Endothelial cell of umbilical vein (primary cell): Measurements from ENCODE around the gene SENP5. TPM values are rescaled to one million over a fixed set of nuclear protein-coding genes. Genes with fewer than 3 reads are reported as not detected.

Experiments
- Bru-seq: library from RNA; stranded (reverse); fragments of 400-500 nt; gene quantifications from one replicate; lab custom pipeline; 2021; lab: Mats Ljungman, UMichigan
- BruChase-seq, 2 experiments: library from RNA; stranded (reverse); fragments of 400-500 nt; gene quantifications; one replicate each; lab custom pipeline; 2021; lab: Mats Ljungman, UMichigan
- BruUV-seq: library from RNA; stranded (reverse); fragments of 400-500 nt; replicated peaks from 2 replicates; lab custom pipeline; 2021; lab: Mats Ljungman, UMichigan
- CTCF ChIA-PET: fragments of 300-600, 350-600 bp; sonication (Branson Sonifier 250); formaldehyde crosslinking; loops from one replicate; lab custom pipeline; 2021; ENCODE audit warnings: antibody characterized with exemption, inconsistent platforms; lab: Charles Lee
- POLR2A ChIA-PET: fragments of 300-600, 350-600 bp; sonication (Branson Sonifier 250); formaldehyde crosslinking; loops from one replicate; lab custom pipeline; 2021; ENCODE audit warnings: antibody characterized with exemption, inconsistent platforms; lab: Charles Lee
- DNase-seq: peaks from one replicate; pipeline ENCODE4 v3.0.0-alpha.2; 2011; ENCODE audit warnings: low read depth, low spot score
- FAIRE-seq: peaks from 2 replicates; lab custom pipeline; 2011; peaks lifted over from hg19 to GRCh38; lab: Jason Lieb, UNC
- H2AFZ ChIP-seq: 2 replicates; pipeline ENCODE4 v1.6.0; 2012; ENCODE audit warnings: low read depth, low read length, control low read depth, inconsistent platforms
- H3K27ac ChIP-seq: 2 replicates; pipeline ENCODE4 v1.5.1; 2011; ENCODE audit warnings: low read depth, mild to moderate bottlenecking, control low read depth, low read length, moderate library complexity; ENCODE audit not compliant: insufficient read depth
- H3K27me3 ChIP-seq, 2 experiments: 2 replicates each; pipeline versions ENCODE4 v1.6.0 to v1.6.1; 2011; ENCODE audit warnings: low read length in 2 of 2, mixed read lengths in 1 of 2; ENCODE audit not compliant: control insufficient read depth in 2 of 2, insufficient read depth in 2 of 2
- H3K36me3 ChIP-seq, 2 experiments: 2 replicates in 1 of 2; 3 replicates in 1 of 2; pipeline ENCODE4 v1.5.1; 2011; ENCODE audit warnings: low read length in 2 of 2, mild to moderate bottlenecking in 1 of 2, moderate library complexity in 1 of 2; ENCODE audit not compliant: control insufficient read depth in 2 of 2, insufficient read depth in 2 of 2; ENCODE audit errors: extremely low read depth in 1 of 2
- H3K4me1 ChIP-seq: 3 replicates; pipeline ENCODE4 v1.5.1; 2011; ENCODE audit warnings: mild to moderate bottlenecking, low read length; ENCODE audit not compliant: control insufficient read depth, insufficient read depth; ENCODE audit errors: extremely low read depth
- H3K4me2 ChIP-seq: 2 replicates; pipeline ENCODE4 v1.6.1; 2011; ENCODE audit warnings: low read length, control low read depth, mixed read lengths; ENCODE audit not compliant: insufficient read depth
- H3K4me3 ChIP-seq, 3 experiments: fragments of 200-600 bp in 1 of 3; sonication (generic), shearing (Covaris generic) in 1 of 3; replicated peaks in 1 of 3; 2 replicates each; pipeline ENCODE4 v1.5.1; 2011 to 2016; ENCODE audit warnings: control low read depth in 3 of 3, low read length in 3 of 3, mild to moderate bottlenecking in 2 of 3, inconsistent platforms in 1 of 3, low read depth in 1 of 3, moderate library complexity in 1 of 3; ENCODE audit not compliant: insufficient read depth in 1 of 3
- H3K79me2 ChIP-seq: 2 replicates; pipeline ENCODE4 v1.6.0; 2012; ENCODE audit warnings: low read length, inconsistent platforms; ENCODE audit not compliant: control insufficient read depth, insufficient read depth
- H3K9ac ChIP-seq: replicated peaks from 2 replicates; pipeline ENCODE3; 2011; ENCODE audit warnings: low read length, control low read depth; ENCODE audit not compliant: insufficient read depth; ENCODE audit errors: extremely low read depth
- H3K9me1 ChIP-seq: replicated peaks from 3 replicates; pipeline ENCODE4 v1.6.0; 2011; ENCODE audit warnings: mild to moderate bottlenecking, low read length; ENCODE audit not compliant: control insufficient read depth, insufficient read depth; ENCODE audit errors: extremely low read depth
- H3K9me3 ChIP-seq: replicated peaks from 2 replicates; pipeline ENCODE4 v1.5.1; 2012; ENCODE audit warnings: low read length, inconsistent platforms; ENCODE audit not compliant: control insufficient read depth, insufficient read depth
- H4K20me1 ChIP-seq: replicated peaks from 2 replicates; pipeline ENCODE3; 2011; ENCODE audit warnings: mild to moderate bottlenecking, low read length; ENCODE audit not compliant: control insufficient read depth, insufficient read depth; ENCODE audit errors: extremely low read depth
- GATA2 ChIP-seq: IDR thresholded peaks from 2 replicates; pipeline ENCODE4 v1.7.0; 2011; ENCODE audit warnings: low read depth, mild to moderate bottlenecking, moderate library complexity, mixed read lengths, low read length; ENCODE audit not compliant: insufficient read length, insufficient read depth
- POLR2A ChIP-seq: IDR thresholded peaks from 2 replicates; pipeline ENCODE4 v1.6.1; 2012; ENCODE audit warnings: low read depth, mild to moderate bottlenecking, control low read depth, low read length
- POLR2AphosphoS5 ChIP-seq: IDR thresholded peaks from 2 replicates; pipeline ENCODE4 v1.6.1; 2012; ENCODE audit warnings: low read depth, mild to moderate bottlenecking, control low read depth, low read length, moderate library complexity; ENCODE audit not compliant: insufficient read depth
- dilution Hi-C: fragments of 300-500 bp; cut with MboI; formaldehyde crosslinking; loops from one replicate; pipeline ENCODE4 v1.15.0; 2019; ENCODE audit warnings: low sequenced_read_pairs; ENCODE audit not compliant: extremely low pct_ligation_motif_present
- intact Hi-C: fragments of 100-400 bp; cut with micrococcal nuclease; formaldehyde crosslinking; loops from one replicate; pipeline ENCODE4 v1.10.0; 2022
- long read RNA-seq: library from polyadenylated mRNA; stranded (forward); transcript quantifications from one replicate; pipeline ENCODE4 v2.0.0, GENCODE V29; 2021
- polyA minus RNA-seq, 3 experiments: library from RNA; depleted of rRNA, polyadenylated mRNA; stranded (reverse); fragments of >200 nt; gene quantifications; 1 replicate in 1 of 3; 2 replicates in 2 of 3; pipeline ENCODE4 v1.2.3, GENCODE V29; 2011
- polyA plus RNA-seq, 4 experiments: library from polyadenylated mRNA; depleted of rRNA in 3 of 4; stranded (reverse) in 3 of 4; unstranded in 1 of 4; fragments of >200 nt; gene quantifications; 2 replicates each; pipeline versions ENCODE4 v1.2.1 to v1.2.3, GENCODE V29; 2011 to 2012; ENCODE audit warnings: missing spikeins in 1 of 4
- total RNA-seq: library from RNA; stranded (reverse); gene quantifications from 2 replicates; pipeline ENCODE4 v1.2.3, GENCODE V29; 2021

SENP5 gene, protein sequence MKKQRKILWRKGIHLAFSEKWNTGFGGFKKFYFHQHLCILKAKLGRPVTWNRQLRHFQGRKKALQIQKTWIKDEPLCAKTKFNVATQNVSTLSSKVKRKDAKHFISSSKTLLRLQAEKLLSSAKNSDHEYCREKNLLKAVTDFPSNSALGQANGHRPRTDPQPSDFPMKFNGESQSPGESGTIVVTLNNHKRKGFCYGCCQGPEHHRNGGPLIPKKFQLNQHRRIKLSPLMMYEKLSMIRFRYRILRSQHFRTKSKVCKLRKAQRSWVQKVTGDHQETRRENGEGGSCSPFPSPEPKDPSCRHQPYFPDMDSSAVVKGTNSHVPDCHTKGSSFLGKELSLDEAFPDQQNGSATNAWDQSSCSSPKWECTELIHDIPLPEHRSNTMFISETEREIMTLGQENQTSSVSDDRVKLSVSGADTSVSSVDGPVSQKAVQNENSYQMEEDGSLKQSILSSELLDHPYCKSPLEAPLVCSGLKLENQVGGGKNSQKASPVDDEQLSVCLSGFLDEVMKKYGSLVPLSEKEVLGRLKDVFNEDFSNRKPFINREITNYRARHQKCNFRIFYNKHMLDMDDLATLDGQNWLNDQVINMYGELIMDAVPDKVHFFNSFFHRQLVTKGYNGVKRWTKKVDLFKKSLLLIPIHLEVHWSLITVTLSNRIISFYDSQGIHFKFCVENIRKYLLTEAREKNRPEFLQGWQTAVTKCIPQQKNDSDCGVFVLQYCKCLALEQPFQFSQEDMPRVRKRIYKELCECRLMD
- total RNA-seq (31.1 and 33.5 TPM in 2 replicates), polyA plus RNA-seq (7.4 and 7.9 TPM in 2 replicates), polyA minus RNA-seq (129 TPM in 2 replicates), Bru-seq, nascent RNA (percentile 85 among the genes with signal in this experiment), BruChase-seq, experiment 1, labeled RNA remaining after a 6-hour chase (percentile 91 among the genes with signal in this experiment), BruChase-seq, experiment 2, labeled RNA remaining after a 2-hour chase (percentile 93 among the genes with signal in this experiment)
- polyA plus RNA-seq (2011; cell fraction: cytosol; rRNA removed) = 7.5 and 8.1 TPM in 2 replicates
- polyA plus RNA-seq (2011; cell fraction: nucleus; rRNA removed) = 23.8 and 26.7 TPM in 2 replicates
- polyA plus RNA-seq (2012) = 9.8 and 17.0 TPM in 2 replicates
- polyA minus RNA-seq (2011; cell fraction: cytosol; rRNA and poly(A)+ RNA removed) = 43.9 TPM
- polyA minus RNA-seq (2011; cell fraction: nucleus; rRNA and poly(A)+ RNA removed) = 54.7 and 84.8 TPM in 2 replicates
- long read RNA-seq, full-length matches to known transcripts = 4 of 15 reads
- long read RNA-seq, partial matches to known transcripts = 2 of 15 reads
- long read RNA-seq, other reads (novel, unspliced or antisense) = 9 of 15 reads

DNA sequence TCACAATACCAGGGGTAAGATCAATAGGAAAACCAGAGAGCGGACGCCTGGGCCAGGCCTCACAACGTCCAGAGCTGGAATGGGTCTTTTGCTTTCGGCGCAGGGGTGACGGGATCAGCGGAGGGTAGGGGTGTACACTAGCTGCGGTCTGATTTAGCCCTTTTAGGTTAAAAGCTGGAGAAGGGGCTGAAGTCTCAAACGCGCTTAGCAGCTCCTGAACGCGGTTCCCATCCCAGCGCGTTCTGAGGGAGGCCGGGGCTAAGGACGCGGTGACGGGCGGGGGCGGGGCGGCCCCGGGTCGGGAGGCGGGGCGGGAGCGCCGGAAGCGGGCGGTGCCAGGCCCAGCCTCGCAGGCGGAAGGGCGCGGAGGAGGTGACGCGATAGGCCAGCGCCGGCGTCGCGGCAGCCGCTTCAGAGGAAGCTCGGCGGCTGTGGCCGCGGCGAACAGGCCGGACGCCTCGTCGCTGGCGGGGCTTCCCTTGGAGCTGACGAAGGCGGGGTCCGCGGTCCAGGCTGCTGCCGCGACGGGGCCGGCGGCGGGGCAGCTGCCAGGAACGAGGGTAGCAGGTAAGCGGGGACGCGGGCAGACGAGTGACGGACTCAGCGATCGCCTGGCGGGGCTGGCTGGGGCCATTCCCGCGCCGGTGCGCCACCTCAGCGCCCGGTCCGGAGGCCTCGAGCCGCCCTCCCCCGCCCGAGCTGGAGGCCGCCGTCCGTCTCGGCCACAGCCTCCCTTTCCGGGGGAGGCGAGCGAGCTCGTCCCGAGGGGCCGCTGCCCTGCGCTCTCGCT lies at the start of gene SENP5:
Gene SENP5 (plus strand): TSS at position 414 of the 790 bp plus-strand sequence. CDS start 17,262 bp downstream, outside the sequence.
- Histone ChIP-seq H3K36me3 (no peaks in the 10 kb centered on the region), H2AFZ (peak within 1 kb of the TSS; percentile 79), H3K9me3 (no peaks in the 10 kb centered on the region), H3K27ac (peak within 1 kb of the TSS; percentile 73), H3K9ac (peak within 1 kb of the TSS; percentile 85), H3K27me3 (no peaks in the 10 kb centered on the region), H3K4me2 (peak within 1 kb of the TSS; percentile 91), H3K4me1 (peaks cover 10% of the 10 kb centered on the region), H4K20me1 (no peaks in the 10 kb centered on the region), H3K9me1 (no peaks in the 10 kb centered on the region), H3K4me3 (peak within 1 kb of the TSS; percentile 50 to 91 (median 73)), H3K79me2 (peaks cover 47% of the 10 kb centered on the region)
- TF ChIP-seq POLR2AphosphoS5 = peak; percentile 97
- peak; percentile 97 for TF ChIP-seq POLR2A
- TF ChIP-seq GATA2 = no peak
- FAIRE-seq (peak; percentile 94), DNase-seq (peak; percentile 91)
- ChIA-PET CTCF (interaction anchor here (0.6 to 1.6 kb wide), 8 partner anchors 14 to 339 kb away, joined by 3 to 12 read pairs (median 4); partner anchors contain the start of gene NCBP2), POLR2A (interaction anchor here (0.6 to 0.9 kb wide), 4 partner anchors 75 to 547 kb away, joined by 3 to 10 read pairs (median 4); partner anchors contain the start of genes NCBP2 and PAK2)
- dilution Hi-C loops (no loop called here), intact Hi-C loops (loop anchor here (1.0 kb wide), 1 partner anchor 75 kb away; the partner anchor contains the start of gene NCBP2)
- no TSS peak for BruUV-seq
